ENCODE data around the gene MMD2.

The MMD2 gene

DNA sequence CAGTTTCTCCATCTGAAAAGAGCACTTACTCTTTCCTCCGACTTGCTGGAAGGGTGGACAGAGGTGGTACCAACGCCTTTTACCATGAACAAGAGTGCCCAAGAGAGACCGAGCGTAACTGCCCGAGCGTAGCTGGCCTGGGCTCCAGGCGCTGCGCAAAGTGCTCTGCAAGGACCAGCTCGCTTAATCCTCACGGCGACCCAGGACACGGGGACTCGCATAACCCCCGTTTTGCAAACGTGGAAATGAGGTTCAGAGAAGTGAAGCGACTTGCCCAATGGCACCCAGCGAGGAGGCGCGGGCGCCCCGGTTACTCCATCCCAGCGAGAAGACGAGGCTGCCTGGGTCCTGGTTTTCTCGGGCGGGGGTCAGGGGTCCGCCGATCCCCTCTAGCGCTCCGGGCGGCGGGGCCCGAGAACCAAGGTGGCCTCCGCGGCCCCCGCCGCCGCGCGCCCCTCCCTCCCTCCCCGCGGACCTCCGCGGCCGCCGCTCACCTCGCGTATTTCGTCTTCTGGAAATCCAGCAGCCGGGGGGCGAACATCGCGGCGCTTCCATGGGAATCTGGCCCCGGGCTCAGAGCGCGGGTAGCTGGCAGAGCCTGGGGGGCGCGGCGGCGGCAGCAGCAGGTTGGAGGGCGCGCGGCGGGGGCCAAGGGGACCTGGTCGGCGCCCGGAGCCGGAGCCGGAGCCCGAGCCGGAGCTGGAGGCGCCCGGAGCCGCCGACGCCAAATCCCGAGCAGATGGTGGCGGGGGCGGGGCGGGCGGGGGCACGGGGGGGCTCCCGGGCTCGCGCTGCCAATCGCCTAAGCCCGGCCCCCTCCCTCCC, at the start of gene MMD2:
Gene MMD2, minus strand, starts transcription at position 711 of the 825 bp plus-strand sequence. Its CDS starts 170 bp downstream, at position 541.
- DNase-seq (ENCODE audit: extremely low read depth, low read depth), result no peak

DNA sequence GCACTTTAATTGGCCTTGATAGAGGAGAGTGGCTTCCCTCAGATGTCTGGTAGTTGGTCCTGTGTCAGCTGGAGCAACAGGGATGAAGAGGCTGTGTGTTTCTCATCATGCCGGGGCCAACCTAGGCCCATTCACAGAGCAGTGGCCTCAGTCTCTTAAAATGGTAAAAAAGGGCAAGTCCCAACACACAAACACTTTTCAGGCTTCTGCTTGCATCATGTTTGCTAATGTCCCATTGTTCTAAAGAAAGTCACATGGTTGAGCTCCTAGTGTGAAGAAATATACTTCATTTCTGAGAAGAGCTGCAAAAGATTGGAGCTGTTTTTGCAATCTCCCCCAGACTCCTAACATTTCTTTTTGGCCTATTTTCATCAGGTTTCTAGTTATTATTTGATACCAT, 46.1 kb upstream of the MMD2 start:
- no peak for TF ChIP-seq CTCF (IDR thresholded peaks at IDR 0.05; ENCODE audit: low read depth, low read length)
- no peak for DNase-seq (ENCODE audit: extremely low read depth, low read depth)

More for the DNA sequence above, at the start of gene MMD2:
- no peak for TF ChIP-seq CTCF (IDR thresholded peaks at IDR 0.05; ENCODE audit: low read depth, low read length)

DNA sequence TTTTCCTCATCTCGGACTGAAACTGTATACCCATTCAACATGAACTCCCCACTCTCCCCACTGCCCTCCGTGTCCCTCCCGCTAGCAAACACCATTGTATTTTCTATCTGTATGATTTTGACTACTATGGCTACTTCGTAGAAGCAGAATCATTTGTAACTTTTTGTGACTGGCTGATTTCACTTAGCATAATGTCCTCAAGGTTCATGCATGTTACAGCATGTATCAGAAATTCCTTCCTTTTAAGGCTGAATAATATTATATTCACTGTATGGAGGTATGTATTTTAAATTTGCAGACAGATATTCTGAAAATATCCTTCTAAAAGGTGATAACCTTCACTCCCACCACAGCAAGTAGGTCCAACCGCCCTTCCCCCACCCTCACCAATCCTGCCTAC, 42.9 kb upstream of the MMD2 start:
- TF ChIP-seq CTCF (IDR thresholded peaks at IDR 0.05; ENCODE audit: low read depth, low read length), result no peak

GRCh38 chr7:5001003-5001402, 42.0 kb upstream of the MMD2 start:
- TF ChIP-seq CTCF (IDR thresholded peaks at IDR 0.05; ENCODE audit: low read depth, low read length), result no peak

More for the DNA sequence above, 42.9 kb upstream of the MMD2 start:
- no peak for DNase-seq (ENCODE audit: extremely low read depth, low read depth)

GRCh38 chr7:4999369-4999950, 40.5 kb upstream of the MMD2 start:
- no peak for TF ChIP-seq CTCF (IDR thresholded peaks at IDR 0.05; ENCODE audit: low read depth, low read length)
- no peak for DNase-seq (ENCODE audit: extremely low read depth, low read depth)

More at GRCh38 chr7:5001003-5001402, 42.0 kb upstream of the MMD2 start:
- no peak for DNase-seq (ENCODE audit: extremely low read depth, low read depth)

DNA sequence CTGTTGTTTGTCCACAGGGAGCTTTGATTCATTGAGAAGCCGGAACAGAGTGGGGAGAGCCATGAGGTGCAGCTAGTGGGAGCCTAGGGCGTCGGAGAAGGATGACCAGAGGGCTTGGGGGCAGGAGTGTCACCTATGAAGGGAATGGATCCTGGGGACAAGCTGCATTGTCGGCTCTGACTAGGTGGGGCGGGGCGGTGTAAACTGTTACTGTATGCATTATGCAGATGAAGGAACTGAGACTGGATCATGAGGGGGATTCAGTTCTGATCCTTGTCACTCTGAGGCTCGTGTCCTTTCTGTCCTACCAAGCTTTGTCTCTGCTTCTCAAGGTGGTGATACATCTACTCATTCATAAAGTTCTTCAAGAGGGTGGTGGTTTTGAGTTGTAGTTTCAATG, 39.9 kb upstream of the MMD2 start:
- TF ChIP-seq CTCF (IDR thresholded peaks at IDR 0.05; ENCODE audit: low read depth, low read length), result no peak
- DNase-seq (ENCODE audit: extremely low read depth, low read depth), result no peak

DNA sequence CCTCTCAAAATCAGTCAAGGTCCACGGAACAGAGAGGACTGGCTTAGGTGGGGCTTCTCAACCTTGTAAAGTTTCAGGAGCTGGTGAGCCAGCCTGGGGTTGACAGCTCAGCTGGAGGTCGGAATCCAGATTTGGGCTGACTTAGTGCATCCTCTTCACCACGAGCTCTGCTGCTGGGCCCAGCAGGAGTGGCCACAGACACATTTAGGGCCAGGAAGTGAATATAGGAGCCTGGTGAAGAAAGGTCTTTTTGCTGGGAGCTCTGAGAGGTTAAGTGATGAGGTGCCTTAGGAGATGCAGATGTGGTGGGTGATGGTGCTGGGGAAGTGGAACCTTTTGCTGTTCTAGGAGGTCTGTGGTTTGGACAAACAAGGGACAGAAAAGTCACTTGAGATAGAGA, 39.3 kb upstream of the MMD2 start:
- DNase-seq (ENCODE audit: extremely low read depth, low read depth), result no peak
- no peak for TF ChIP-seq CTCF (IDR thresholded peaks at IDR 0.05; ENCODE audit: low read depth, low read length)
